HG02763 (cell line): Measurements from ENCODE around the gene PABPN1L.

Experiments used
- ATAC-seq: cut with Tn5 transposase; IDR thresholded peaks from one replicate; pipeline ENCODE4 v1.9.1; 2021; ENCODE audit warnings: mild to moderate bottlenecking, moderate library complexity; ENCODE audit not compliant: unreplicated experiment

Gene PABPN1L

GRCh38 chr16:88884569-88885271 lies 18.3 kb upstream of the PABPN1L start:
- ATAC-seq, result no peak

- ATAC-seq, result no peak
Observed at GRCh38 chr16:88883946-88884345, 17.5 kb upstream of the PABPN1L start.

- no peak for ATAC-seq
Observed at GRCh38 chr16:88883117-88883895, 16.8 kb upstream of the PABPN1L start.

GRCh38 chr16:88882358-88883030 lies 16.0 kb upstream of the PABPN1L start:
- ATAC-seq, result no peak

GRCh38 chr16:88881675-88882357 lies 15.4 kb upstream of the PABPN1L start:
- no peak for ATAC-seq

- no peak for ATAC-seq
Observed at GRCh38 chr16:88881007-88881615, 14.7 kb upstream of the PABPN1L start.

GRCh38 chr16:88880226-88881006 lies 14.0 kb upstream of the PABPN1L start:
- no peak for ATAC-seq

GRCh38 chr16:88879788-88880055 lies 13.3 kb upstream of the PABPN1L start:
- no peak for ATAC-seq

- ATAC-seq, result no peak
Observed at GRCh38 chr16:88878967-88879787, 12.7 kb upstream of the PABPN1L start.

GRCh38 chr16:88878356-88878755 lies 11.9 kb upstream of the PABPN1L start:
- no peak for ATAC-seq

- no peak for ATAC-seq
Observed at GRCh38 chr16:88877564-88878289, 11.3 kb upstream of the PABPN1L start.

GRCh38 chr16:88876942-88877526 lies 10.6 kb upstream of the PABPN1L start:
- ATAC-seq, result no peak

- no peak for ATAC-seq
Observed at GRCh38 chr16:88875703-88876234, 9.3 kb upstream of the PABPN1L start.

GRCh38 chr16:88874938-88875599 lies 8.6 kb upstream of the PABPN1L start:
- no peak for ATAC-seq

GRCh38 chr16:88872650-88873331 lies 6.3 kb upstream of the PABPN1L start:
- ATAC-seq, result no peak

GRCh38 chr16:88871730-88872416 lies 5.4 kb upstream of the PABPN1L start:
- ATAC-seq, result no peak

GRCh38 chr16:88871349-88871702 lies 4.9 kb upstream of the PABPN1L start:
- ATAC-seq, result no peak
